GM19099 (cell line): ENCODE data around the gene TANGO6.

Experiments
- POLR2A ChIP-seq: IDR thresholded peaks from 3 replicates; pipeline ENCODE4 v1.6.1; 2011; ENCODE audit warnings: low read depth; ENCODE audit not compliant: insufficient read length; ENCODE audit errors: extremely low read depth

The TANGO6 gene

DNA sequence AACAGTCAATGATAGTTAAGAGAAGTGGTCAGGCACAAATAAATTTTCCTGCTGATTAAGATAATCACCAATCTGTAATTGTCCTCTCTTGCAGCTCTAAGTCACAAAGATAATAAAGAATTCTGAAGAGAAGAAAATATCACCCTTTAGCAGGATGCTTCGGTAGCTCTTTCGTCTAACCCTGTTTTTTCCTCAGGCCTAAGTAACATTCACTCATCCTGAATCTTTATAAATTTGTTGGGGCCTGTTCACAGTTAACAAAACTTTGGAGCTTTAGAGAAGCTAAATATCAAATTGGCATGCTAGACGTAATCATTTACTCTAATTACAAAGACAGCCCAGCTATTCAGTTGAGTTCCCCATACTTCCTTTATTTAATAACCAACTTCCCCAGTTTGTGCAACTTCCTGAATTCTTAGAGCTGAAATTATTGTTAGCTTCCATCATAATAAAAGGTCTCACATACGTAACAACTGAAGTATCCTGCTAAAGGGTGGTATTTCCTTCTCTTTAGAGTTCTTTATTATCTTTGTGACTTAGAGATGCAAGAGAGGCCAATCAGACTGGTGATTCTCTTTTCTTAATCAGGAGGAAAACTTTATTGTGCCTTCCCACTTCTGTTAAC is 118.6 kb downstream of the TANGO6 start:
- no peak for TF ChIP-seq POLR2A

GRCh38 chr16:68969338-68969737 is 126.0 kb downstream of the TANGO6 start:
- TF ChIP-seq POLR2A: no peak

GRCh38 chr16:68972013-68972412 is 128.7 kb downstream of the TANGO6 start:
- TF ChIP-seq POLR2A: no peak

DNA sequence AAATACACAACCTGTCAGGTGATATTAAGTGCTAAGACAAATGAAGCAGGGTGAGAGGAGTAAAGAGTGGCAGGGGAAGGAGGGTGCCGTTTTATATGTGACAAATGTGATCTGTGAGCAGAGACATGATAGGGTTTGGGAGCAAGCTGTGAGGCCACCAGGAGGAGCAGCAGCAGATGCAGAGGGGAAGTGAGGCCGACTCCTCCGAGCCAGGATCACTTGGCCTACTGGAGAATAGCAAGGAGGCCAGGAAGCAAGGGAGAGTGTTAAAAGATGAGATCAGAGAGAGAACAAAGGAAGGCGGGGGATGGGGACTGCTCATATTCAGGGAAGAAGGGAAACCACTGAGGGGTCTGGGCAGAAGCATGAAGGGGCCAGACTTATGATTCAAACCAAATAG is 129.4 kb downstream of the TANGO6 start:
- no peak for TF ChIP-seq POLR2A

DNA sequence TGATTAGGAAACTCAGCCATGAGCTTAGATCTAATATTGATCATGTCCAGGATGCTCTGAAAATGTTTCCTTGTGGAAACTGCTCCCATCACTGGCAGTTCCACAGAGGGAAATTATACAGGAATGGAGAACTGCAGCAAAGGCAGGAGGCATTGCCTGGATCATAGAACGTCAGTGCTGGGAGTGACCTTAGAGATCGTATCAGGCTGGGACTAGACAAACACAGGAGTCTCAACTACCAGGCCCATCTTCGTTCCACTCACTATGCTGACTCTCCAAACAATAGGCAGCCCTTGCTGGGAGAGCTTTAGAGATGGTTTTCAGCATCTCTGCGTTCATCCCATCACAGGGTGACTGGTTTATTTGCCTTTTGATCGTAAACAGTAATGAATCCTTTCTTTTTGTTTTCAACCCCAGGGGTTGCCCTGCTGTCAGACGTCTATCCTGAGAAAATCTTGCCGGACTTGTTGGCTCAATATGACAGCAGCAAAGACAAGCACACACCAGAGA is 130.3 kb downstream of the TANGO6 start:
- no peak for TF ChIP-seq POLR2A

GRCh38 chr16:68978303-68978954 is 135.1 kb downstream of the TANGO6 start:
- TF ChIP-seq POLR2A: no peak

DNA sequence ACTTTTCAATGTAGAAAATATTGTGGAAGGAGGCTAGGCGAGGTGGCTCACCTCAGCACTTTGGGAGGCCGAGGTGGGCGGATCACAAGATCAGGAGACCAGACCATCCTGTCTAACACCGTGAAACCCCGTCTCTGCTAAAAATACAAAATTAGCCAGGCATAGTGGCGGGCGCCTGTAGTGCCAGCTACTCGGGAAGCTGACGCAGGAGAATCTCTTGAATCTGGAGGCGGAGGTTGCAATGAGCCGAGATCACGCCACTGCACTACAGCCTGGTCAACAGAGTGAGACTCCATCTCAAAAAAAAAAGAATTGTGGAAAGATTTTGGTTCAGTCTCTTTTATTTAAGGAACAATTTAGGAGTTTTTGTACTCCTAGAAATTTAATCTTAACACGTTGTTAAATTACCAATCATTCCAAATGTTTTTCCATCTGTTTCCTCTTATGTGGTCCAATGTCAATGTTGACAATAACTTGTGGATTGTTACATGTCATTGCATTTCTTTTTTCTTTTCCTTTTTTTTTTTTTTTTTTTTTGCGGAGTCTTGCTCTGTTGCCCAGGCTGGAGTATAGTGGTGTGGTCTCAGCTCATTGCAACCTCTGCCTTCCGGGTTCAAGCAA is 137.5 kb downstream of the TANGO6 start:
- TF ChIP-seq POLR2A: no peak

GRCh38 chr16:68981971-68982370 is 138.6 kb downstream of the TANGO6 start:
- TF ChIP-seq POLR2A: no peak

- no peak for TF ChIP-seq POLR2A
Measured at GRCh38 chr16:68984467-68984866, 141.1 kb downstream of the TANGO6 start.

DNA sequence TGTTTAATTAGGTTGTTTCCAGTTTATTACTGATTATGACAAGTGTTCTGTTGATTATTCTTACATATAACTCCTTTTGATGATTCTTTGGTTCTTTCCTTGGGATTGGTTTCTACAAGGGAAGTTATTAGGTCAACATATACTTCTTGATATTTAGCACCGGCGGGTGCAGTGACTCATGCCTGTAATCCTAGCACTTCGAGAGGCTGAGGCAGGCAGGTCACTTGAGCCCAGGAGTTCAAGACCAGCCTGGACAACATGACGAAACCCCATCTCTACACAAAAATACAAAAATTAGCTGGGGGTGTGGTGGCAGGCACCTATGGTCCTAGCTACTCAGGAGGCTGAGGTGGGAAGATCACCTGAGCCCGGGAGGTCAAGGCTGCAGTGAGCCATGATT is 141.9 kb downstream of the TANGO6 start:
- TF ChIP-seq POLR2A: no peak

DNA sequence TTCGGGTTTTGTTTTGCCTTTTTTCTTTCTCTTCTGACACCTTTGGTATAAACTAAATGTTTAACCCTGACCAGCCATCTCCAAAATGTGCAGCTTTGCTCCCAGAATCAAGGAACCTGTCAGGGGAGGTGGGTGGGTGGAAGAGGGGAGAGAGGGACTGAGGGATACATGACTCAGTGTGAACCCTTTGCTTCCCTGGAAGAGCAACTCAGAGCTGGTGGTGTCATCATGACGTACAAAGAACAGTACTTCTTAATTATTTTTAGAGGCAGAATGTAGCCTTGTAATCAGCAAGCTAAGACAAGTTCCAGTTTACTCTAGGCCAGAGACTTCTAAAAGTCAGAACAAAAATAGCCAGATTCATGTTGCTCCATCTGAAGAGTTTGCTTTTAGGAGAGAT is 142.5 kb downstream of the TANGO6 start:
- no peak for TF ChIP-seq POLR2A

GRCh38 chr16:68987734-68988457 is 144.6 kb downstream of the TANGO6 start:
- TF ChIP-seq POLR2A: no peak

DNA sequence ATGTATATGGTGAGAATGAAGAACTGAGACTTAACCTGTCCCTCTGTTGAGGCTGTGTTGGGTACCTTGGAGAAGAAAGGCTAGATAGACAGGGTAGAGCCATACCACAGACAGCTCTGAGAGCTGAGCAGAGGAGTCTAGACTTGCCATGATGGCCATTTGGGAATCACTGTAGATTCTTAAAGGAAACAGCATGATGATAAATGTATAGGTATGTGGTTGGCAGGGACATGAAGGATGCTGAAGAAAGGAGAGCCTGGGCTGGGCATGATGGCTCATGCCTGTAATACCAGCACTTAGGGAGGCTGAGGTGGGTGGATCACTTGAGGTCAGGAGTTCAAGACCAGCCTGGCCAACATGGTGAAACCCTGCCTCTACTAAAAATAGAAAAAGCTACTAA is 147.7 kb downstream of the TANGO6 start:
- no peak for TF ChIP-seq POLR2A

DNA sequence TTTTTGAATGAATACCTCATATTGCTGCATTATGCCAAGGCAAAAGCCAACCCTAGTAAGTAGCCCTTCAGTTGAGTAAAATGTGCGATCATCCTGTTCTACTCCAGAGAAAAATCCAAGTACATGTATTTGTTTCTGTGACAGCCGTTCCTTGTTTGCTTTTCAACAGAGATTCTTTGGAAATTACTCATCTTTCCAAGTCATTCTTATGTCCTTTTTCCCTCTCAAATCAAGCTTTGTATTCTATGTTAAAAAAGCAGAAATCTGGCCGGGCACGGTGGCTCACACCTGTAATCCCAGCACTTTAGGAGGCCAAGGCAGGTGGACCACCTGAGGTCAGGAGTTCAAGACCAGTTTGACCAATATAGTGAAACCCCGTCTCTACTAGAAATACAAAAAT is 149.2 kb downstream of the TANGO6 start:
- TF ChIP-seq POLR2A: no peak

DNA sequence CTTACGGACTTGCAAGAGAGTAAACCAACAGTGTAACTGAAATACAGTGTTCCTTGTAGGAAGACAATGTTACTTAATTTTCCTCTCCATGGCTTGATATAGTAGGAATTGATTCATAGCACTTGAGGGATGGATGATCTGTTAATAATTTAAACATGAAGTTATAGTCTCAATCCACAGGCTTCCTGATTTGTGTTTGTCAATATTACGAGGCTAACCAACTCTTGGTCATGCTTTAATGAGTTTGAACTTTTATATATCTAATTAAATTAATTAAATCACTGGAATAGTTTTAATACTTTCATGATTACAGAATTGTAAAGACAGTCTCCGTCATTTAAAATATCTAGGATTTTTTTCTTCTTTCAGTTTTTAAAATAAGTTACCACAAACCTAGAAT is 150.1 kb downstream of the TANGO6 start:
- TF ChIP-seq POLR2A: no peak

- TF ChIP-seq POLR2A: no peak
Measured at GRCh38 chr16:68993885-68994284, 150.6 kb downstream of the TANGO6 start.

DNA sequence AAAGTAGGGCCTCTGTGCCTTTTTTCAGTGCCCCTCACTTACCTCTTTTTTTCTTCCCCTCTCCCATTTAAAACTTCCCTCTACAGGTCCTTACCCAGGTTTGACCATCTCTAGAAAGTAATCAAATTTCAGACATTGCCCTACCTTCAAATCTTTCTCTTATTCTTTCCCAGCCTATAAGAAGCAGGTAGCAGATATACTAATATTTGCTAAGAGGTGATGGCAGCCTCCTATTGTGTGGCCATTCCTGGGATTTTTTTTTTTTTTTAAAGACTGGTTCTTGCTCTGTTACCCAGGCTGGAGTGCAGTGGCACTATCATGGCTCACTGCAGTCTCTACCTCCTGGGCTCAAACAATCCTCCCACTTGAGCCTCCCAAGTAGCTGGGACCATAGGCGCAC is 151.0 kb downstream of the TANGO6 start:
- TF ChIP-seq POLR2A: no peak
